IPS-18a (cell line): Measurements from ENCODE around the gene C1GALT1.
"Not testable (repeated sequence)": the region's sequence is repeated elsewhere in the genome, so short reads cannot be mapped to it uniquely, and the experiment has no call there.

Experiments used
- H3K27ac ChIP-seq: one replicate; pipeline ENCODE4 v1.5.1; 2013; ENCODE audit warnings: low read length
- H3K27me3 ChIP-seq: one replicate; pipeline ENCODE4 v1.6.1; 2013; ENCODE audit warnings: mild to moderate bottlenecking, low read length; ENCODE audit not compliant: control insufficient read depth, insufficient read depth
- H3K36me3 ChIP-seq: one replicate; pipeline ENCODE4 v1.6.1; 2013; ENCODE audit warnings: low read depth, low read length; ENCODE audit not compliant: control insufficient read depth
- H3K4me1 ChIP-seq: one replicate; pipeline ENCODE4 v1.6.1; 2013; ENCODE audit warnings: low read depth, low read length; ENCODE audit not compliant: control insufficient read depth
- H3K4me3 ChIP-seq: one replicate; pipeline ENCODE4 v1.5.1; 2013; ENCODE audit warnings: low read length
- H3K9ac ChIP-seq: one replicate; pipeline ENCODE4 v1.6.1; 2013; ENCODE audit warnings: mild to moderate bottlenecking, low read length, moderate library complexity
- H3K9me3 ChIP-seq: one replicate; pipeline ENCODE4 v1.6.1; 2013; ENCODE audit warnings: low read depth, low read length; ENCODE audit not compliant: control insufficient read depth

The C1GALT1 gene

DNA sequence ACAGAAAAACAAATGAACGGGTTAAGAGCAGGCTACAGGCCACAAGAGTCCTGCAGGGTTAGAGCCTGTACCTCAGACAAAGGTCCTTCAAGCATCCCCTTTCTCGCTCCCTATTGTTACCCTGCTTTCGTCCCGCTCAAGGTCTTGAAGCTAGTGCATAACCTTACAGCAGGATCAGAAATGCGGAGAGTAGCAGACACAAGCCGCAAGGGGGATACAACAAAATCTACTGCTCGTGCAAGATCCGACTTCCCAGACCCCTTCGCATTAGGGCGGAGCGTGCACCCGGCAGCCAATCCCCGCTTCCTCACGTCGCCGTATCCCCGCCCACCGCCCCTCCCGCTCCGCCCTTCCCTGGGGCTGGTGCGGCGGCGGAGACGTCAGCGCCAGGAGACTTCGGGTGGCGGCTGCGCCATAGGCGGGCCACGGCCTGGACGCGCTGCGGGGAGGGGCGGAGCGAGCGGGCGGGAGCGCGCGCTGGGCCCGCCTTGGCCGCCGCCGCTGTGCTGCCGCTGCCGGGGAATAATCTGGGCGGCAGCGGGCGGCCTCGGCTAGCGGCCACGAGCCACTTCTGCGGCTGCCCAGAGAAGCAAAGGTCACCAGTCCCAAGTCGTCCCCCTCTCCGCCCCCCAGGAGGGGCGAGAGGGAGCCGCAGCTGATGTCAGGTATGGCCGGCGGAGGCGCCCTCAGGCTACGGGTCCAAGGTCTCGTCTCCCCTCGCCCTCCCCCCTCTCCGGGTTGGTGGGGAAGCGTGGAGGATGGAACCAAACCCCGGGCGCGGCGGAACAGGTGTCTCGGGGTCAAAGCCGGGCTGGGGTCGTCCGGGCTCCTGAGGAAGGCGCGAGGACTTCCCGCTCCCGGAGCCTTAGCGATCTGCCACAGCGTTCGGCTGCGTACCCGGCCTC, at the start of gene C1GALT1:
Gene C1GALT1, plus strand, starts transcription at position 389 of the 905 bp plus-strand sequence. CDS start 51,776 bp downstream, outside the sequence.
- H3K36me3 ChIP-seq = peaks cover 9% of the 10 kb centered on the region
- H3K27me3 ChIP-seq = no peaks in the 10 kb centered on the region
- H3K27ac ChIP-seq = peak within 1 kb of the TSS; percentile 95
- peak within 1 kb of the TSS; percentile 87 for H3K4me3 ChIP-seq
- H3K4me1 ChIP-seq = peaks cover 23% of the 10 kb centered on the region
- no peaks in the 10 kb centered on the region for H3K9me3 ChIP-seq
- peak within 1 kb of the TSS; percentile 92 for H3K9ac ChIP-seq

- Histone ChIP-seq H3K36me3 (no peaks in the 10 kb centered on the region), H3K27ac (no peak overlapping the region), H3K4me1 (peaks cover 28% of the 10 kb centered on the region), H3K9me3 (no peaks in the 10 kb centered on the region), H3K4me3 (no peak overlapping the region), H3K27me3 (no peaks in the 10 kb centered on the region), H3K9ac (no peak overlapping the region)
Observed at GRCh38 chr7:7134046-7134445, 48.3 kb upstream of the C1GALT1 start.

GRCh38 chr7:7135074-7135473, 47.3 kb upstream of the C1GALT1 start:
- no peak overlapping the region for H3K27ac ChIP-seq
- no peak overlapping the region for H3K4me3 ChIP-seq
- H3K9ac ChIP-seq = no peak overlapping the region
- no peaks in the 10 kb centered on the region for H3K27me3 ChIP-seq
- H3K9me3 ChIP-seq = no peaks in the 10 kb centered on the region
- H3K4me1 ChIP-seq = peaks cover 28% of the 10 kb centered on the region
- no peaks in the 10 kb centered on the region for H3K36me3 ChIP-seq

GRCh38 chr7:7135924-7136323, 46.4 kb upstream of the C1GALT1 start:
- not testable (repeated sequence) for H3K27ac ChIP-seq, H3K9ac ChIP-seq, H3K9me3 ChIP-seq, H3K27me3 ChIP-seq, H3K4me3 ChIP-seq, H3K36me3 ChIP-seq
- peaks cover 25% of the 10 kb centered on the region for H3K4me1 ChIP-seq

GRCh38 chr7:7136466-7137381, 45.6 kb upstream of the C1GALT1 start:
- H3K27ac ChIP-seq = no peak overlapping the region
- no peaks in the 10 kb centered on the region for H3K36me3 ChIP-seq
- H3K9ac ChIP-seq = no peak overlapping the region
- no peaks in the 10 kb centered on the region for H3K27me3 ChIP-seq
- no peaks in the 10 kb centered on the region for H3K9me3 ChIP-seq
- no peak overlapping the region for H3K4me3 ChIP-seq
- H3K4me1 ChIP-seq = peaks cover 18% of the 10 kb centered on the region

GRCh38 chr7:7138897-7139296, 43.4 kb upstream of the C1GALT1 start:
- Histone ChIP-seq H3K27ac (no peak overlapping the region), H3K36me3 (no peaks in the 10 kb centered on the region), H3K4me1 (peaks cover 18% of the 10 kb centered on the region), H3K27me3 (no peaks in the 10 kb centered on the region), H3K4me3 (no peak overlapping the region), H3K9me3 (no peaks in the 10 kb centered on the region), H3K9ac (no peak overlapping the region)

GRCh38 chr7:7143404-7143803, 38.9 kb upstream of the C1GALT1 start:
- H3K4me3 ChIP-seq, H3K4me1 ChIP-seq, H3K27me3 ChIP-seq, H3K9me3 ChIP-seq, H3K36me3 ChIP-seq, H3K9ac ChIP-seq, H3K27ac ChIP-seq: not testable (repeated sequence)

GRCh38 chr7:7145151-7145550, 37.2 kb upstream of the C1GALT1 start:
- not testable (repeated sequence) for H3K4me1 ChIP-seq, H3K9me3 ChIP-seq, H3K9ac ChIP-seq, H3K36me3 ChIP-seq, H3K27ac ChIP-seq, H3K27me3 ChIP-seq, H3K4me3 ChIP-seq

GRCh38 chr7:7146837-7147236, 35.5 kb upstream of the C1GALT1 start:
- no peaks in the 10 kb centered on the region for H3K36me3 ChIP-seq
- no peak overlapping the region for H3K4me3 ChIP-seq
- H3K9me3 ChIP-seq = no peaks in the 10 kb centered on the region
- H3K4me1 ChIP-seq = no peaks in the 10 kb centered on the region
- no peak overlapping the region for H3K27ac ChIP-seq
- H3K27me3 ChIP-seq = no peaks in the 10 kb centered on the region
- H3K9ac ChIP-seq = no peak overlapping the region

DNA sequence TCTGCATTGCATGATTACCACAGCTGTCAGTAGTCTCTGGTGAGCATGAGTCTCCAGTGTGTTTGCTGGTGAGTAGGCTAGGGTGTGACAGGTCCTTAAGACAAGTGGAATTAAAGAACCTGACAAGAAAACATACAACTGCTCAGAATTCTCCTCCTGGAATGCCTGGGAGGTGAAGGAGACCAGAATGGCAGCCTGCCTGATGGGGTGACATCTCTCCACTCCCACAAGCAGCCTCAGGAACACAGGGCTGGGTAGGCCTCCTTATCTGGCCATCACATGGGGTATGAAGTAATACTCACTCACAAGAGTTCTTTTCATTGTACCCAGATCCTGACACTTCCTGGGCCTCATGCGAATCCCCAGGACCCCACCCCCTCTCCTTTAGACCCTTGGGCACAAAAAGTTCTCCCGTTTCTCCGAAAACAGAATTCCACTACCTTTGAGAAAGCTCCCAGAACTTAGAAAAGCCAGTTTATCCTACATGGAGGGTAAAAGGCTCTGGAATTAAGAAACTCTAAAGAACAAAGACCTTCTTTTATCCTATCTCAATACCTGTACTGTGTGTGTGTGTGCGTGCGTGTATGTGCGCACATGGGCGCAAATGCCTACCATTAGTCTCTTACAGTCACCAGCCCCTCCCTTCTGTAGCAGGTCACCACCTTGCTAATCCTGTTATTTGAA, 33.4 kb upstream of the C1GALT1 start:
- no peaks in the 10 kb centered on the region for H3K4me1 ChIP-seq
- H3K27me3 ChIP-seq = no peaks in the 10 kb centered on the region
- H3K4me3 ChIP-seq = no peak overlapping the region
- H3K36me3 ChIP-seq = no peaks in the 10 kb centered on the region
- H3K9me3 ChIP-seq = no peaks in the 10 kb centered on the region
- H3K9ac ChIP-seq = no peak overlapping the region
- no peak overlapping the region for H3K27ac ChIP-seq

DNA sequence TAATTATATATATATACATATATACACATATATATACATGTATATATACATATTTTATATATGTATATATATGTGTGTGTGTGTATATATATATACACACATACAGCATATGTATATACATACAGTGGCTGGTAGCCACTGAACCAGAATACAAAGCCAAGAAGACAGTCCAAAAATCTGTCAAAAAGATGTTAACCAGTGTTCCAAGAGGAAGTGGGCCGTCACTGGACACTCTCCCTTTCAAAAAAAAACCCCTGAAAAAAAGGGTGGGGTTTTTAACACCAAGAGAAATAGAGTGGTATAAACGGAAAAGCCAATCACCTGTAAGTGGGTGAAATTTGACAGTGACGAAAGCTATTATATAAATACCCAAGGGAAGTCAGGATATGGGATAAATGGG, 31.1 kb upstream of the C1GALT1 start:
- Histone ChIP-seq H3K27ac (no peak overlapping the region), H3K9ac (no peak overlapping the region)

More for the DNA sequence above, 31.1 kb upstream of the C1GALT1 start:
- no peaks in the 10 kb centered on the region for H3K36me3 ChIP-seq
- no peak overlapping the region for H3K4me3 ChIP-seq
- peaks cover 5% of the 10 kb centered on the region for H3K9me3 ChIP-seq
- H3K4me1 ChIP-seq = no peaks in the 10 kb centered on the region
- no peaks in the 10 kb centered on the region for H3K27me3 ChIP-seq
